GM19193 (cell line): ENCODE measurements around the gene PRTN3.

ENCODE experiments used
- POLR2A ChIP-seq: IDR thresholded peaks from 4 replicates; pipeline ENCODE4 v1.6.1; 2011; ENCODE audit not compliant: insufficient read depth, insufficient read length; ENCODE audit errors: extremely low read depth

PRTN3 gene

DNA sequence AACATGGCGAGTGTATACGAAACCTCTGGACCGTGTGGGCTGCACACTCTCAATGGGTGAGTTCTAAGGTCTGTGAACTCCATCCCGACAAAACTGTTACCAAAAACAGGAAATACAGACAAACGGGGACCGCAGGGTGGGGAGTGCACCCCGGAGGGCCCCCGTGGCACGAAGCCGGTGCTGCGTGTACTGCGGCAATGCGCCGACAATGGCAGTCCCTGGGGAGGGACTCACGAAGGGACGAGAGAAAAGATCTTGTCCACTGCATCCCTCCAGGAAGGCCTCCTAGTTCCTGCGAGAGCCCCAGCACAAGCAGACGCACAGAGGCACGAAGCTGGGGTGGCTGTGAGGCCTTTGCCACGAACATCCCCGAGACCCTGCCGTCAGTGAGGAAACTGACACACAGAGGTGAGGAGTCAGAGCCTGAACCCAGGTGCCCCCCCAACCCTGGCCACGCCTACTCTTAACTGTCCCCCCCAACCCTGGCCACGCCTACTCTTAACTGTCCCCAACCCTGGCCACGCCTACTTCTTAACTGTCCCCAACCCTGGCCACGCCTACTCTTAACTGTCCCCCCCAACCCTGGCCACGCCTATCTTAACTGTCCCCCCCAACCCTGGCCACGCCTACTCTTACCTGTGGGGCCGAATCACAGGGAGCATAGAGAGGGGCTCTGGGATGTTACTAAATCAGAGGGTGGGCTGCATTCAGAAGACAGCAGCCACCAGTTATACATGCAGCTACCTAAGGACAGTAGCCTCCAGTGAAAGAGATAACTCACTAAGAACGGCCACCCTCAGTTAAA lies 48.0 kb downstream of the PRTN3 start:
- no peak for TF ChIP-seq POLR2A

GRCh38 chr19:889662-890295 lies 49.0 kb downstream of the PRTN3 start:
- no peak for TF ChIP-seq POLR2A

- TF ChIP-seq POLR2A = no peak
These were observed 50.0 kb downstream of the PRTN3 start for GRCh38 chr19:890831-891230.

DNA sequence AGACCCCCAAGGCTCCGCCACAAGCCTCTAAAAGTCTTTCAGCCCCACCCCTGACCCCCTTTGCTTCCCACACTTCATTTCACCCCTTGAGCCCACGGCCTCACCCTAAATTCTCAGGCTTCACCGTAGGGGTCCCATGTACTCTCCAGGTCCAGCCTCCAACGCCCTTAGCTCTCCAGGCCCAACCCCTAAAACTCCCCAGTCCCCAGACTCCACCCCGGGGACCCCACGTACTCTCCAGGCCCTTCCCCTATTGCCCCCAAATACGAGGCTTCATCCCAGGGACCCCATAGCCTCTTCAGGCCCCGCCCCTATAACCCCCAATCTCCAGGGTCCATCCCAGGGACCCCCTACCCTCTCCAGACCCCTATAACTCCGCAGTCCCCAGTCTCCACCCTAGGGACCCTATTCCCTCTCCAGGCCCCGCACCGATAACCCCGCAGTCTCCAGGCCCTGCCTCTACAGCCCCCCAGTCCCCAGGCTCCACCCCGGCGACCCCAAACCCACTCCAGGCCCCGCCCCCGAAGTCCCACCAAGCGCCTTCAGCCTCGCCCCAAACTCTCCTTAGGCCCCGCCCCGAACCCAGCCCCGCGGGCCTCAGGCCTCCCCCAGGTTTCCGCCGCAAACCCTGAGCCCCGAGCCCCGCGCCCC lies 51.6 kb downstream of the PRTN3 start:
- TF ChIP-seq POLR2A = no peak

DNA sequence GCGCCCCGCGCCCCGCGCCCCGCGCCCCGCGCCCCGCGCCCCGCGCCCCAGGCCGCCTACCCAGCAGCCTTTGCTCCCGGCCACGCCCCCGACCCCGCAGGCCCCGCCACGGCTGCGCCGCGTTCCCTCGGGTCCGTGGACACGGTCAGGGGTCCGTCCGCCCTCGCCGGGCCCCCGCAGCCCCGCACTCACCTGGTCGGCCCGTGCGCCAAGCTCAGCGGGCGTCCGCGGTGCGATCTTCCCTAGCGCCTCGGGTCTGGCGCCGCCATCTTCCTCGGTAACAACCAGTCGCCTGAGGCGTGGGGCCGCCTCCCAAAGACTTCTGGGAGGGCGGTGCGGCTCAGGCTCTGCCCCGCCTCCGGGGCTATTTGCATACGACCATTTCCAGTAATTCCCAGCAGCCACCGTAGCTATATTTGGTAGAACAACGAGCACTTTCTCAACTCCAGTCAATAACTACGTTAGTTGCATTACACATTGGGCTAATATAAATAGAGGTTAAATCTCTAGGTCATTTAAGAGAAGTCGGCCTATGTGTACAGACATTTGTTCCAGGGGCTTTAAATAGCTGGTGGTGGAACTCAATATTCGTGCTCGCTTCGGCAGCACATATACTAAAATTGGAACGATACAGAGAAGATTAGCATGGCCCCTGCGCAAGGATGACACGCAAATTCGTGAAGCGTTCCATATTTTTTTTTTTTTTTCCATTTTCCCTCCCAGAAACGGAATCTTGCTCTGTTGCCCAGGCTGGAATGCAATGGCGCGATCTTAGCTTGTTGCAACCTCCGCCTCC lies 52.3 kb downstream of the PRTN3 start, which contains the start of the genes MED16 and RNU6-9:
MED16 (minus strand) TSS at position 294 of the 796 bp plus-strand sequence. CDS start 2,056 bp downstream, outside the sequence.
RNU6-9 (plus strand) TSS at position 591 of the 796 bp plus-strand sequence.
- peak; percentile 76 for TF ChIP-seq POLR2A

DNA sequence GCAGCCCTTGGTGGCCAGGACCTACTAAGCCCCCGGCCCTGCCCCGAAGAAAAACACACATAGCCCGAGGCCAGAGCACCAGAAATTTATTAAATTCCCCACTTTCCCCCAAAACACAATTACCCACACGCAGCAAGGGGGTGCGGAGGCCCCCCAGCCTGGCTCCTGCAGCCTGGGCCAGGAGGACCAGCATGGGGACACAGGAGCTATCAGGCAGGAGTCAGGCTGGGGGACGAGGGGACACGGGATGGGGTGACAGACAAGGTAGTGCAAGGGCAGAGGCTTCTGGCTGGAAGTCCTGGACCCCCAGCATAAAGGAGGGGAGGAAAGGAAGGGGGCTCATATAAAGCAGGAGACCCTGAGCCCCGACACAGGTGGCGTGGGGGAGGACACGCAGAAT lies 55.6 kb downstream of the PRTN3 start:
- TF ChIP-seq POLR2A = no peak

GRCh38 chr19:896999-897398 lies 56.2 kb downstream of the PRTN3 start:
- no peak for TF ChIP-seq POLR2A

DNA sequence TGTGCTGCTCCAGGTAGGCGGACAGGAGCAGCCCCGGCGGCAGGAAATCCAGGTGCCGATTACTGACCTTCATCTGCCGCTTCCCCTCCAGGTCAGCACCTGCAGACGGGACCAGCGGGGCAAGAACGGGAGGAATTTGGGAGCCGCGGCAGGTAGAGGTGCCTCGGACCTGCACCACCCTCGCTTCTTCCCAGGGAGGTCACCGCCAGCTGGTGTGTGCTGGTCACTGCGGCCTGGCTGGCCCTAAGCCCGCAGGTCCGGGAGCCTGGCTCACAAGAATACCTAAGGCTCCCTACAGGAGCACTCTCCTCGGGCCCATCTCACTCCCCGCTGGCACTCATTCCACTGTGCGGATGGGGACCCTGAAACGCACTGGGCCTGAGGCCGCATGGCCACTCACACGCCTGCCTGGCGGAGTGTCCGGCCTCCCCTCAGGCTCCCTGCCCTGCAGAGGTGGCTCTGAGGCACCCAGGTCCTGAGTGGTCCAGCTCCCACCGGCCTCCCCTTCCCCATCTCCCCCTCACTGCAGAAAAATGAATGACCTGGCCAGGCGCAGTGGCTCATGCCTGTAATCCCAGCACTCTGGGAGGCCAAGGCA lies 56.7 kb downstream of the PRTN3 start:
- TF ChIP-seq POLR2A = no peak
